Measurements from ENCODE around the gene NIPA2.

The NIPA2 gene

DNA sequence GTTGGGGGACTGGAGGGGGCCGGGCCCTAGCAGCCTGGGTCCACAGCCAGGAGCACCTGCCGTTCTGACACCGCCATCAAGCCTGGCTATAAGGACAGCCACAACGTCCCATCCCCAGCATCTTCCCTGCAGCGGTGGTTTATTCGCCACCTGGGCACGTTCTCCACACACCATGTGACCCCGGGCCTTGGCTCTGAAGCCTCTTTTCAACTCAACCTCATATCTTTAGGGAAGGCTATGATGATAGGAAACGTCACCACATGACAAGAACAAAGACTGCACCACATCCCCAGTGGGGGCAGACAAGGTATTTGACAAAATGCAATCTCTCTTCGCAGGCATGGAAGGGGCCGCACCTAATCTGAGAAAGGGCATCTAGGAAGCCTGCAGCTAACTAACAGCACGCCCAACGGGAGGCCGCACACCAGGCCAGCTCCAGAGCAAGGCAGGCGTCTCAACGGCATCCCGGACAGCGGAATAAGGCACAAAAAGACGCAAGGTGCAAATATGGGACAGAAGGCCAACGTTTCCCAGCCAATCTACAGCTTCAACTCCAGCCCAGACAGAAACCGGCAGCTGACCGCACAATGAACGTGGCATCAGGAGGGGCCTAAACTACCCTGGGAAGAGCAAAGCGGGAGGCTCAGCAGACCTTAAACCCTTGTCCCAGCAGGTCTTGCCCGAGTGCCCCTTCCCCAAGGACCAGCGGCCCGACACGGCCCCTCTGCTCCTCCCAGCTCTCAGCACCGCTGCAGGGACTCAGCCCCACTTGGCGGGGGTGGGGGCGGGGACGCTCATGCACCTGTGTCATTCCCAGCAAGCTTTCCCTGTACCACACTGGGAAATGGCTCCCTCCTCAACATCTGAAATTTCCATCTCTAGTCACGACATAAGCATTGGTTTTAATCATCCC is 41.9 kb downstream of the NIPA2 start:
- DNase-seq: no peak

DNA sequence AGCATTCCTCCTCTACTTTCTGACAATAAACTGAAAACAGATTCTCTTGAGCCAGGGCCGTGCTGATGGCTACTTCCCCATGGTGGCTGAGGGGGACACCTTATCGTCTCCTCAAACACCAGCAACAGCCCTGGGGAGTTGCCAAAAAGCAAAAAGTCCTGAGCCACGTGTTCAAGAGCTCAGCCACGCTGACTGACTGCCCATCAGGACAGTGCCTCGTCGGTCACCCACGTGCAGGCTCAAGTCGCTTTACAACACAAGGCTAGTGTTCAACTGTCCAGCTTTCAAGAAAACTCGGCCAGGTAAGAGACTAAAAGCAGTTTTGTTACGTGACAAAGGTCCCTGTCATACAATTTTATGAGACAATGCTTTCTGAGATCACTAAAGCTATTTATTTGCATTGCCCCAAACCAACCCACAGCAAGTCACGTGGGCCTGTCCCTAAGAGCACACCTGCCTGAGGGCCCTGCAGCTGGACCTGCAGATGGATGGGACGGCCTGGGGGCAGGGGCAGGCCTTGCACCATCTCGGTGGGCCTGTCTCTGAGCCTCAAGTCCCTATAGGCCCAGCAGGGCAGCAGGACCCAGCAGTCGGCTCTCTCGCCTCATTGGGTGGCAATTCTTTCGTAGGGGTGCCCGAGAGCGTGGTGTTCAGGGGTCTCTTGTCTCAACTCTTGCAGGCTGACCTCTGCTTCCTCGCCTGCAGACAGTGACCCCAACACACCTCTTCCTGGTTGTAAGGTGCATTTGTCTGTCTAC is 42.7 kb downstream of the NIPA2 start:
- no peak for DNase-seq

DNA sequence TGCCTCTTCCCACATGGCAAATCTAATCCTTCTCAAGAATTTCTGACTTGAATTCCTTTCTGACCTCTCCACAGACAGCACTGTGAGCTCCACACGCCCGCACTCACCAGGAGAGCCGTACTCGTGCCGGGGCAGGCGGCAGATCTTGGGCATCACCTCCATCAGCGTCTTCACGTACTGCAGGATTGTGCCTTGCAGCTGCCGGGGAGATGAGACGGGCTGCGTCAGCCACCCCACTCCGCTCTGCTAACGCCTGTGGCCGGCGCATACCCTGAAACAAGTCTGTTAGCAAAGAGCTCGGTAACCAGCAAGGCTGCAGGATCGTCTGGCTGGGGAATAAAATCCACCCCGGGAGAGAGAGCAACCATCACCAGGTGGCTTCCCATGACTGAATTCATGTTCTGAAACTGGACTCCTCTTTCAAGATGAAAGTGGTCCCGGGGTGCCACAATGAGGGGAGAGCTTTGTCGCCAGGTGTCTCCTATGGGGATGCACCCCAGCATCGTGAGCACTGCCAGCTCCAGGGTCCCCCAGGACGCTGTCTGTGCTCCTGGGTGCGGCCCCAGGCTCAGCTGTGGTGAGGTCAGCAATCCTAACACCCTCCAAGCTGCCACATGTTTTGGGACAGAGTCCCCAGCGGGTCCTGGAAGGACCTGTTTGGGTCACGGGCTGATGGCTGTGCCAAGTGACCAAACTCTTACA is 43.4 kb downstream of the NIPA2 start:
- no peak for DNase-seq

DNA sequence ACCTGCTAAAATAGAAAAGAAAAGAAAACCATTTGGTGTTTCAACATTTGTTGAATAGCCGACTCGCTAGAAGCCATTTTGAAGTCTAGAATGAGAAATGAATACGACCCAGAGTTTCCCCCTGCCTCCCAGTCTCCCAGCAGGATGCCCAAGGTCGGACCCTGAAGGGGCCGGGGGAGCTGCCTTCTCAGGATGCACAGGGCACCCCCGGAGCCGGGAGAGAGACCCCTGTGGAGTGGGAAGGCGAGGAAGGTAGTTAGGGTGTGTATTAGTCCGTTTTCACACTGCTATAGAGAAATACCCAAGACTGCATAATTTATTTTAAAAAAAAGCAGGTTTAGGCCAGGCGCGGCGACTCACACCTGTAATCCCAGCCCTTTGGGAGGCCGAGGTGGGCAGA is 44.7 kb downstream of the NIPA2 start:
- no peak for DNase-seq

DNA sequence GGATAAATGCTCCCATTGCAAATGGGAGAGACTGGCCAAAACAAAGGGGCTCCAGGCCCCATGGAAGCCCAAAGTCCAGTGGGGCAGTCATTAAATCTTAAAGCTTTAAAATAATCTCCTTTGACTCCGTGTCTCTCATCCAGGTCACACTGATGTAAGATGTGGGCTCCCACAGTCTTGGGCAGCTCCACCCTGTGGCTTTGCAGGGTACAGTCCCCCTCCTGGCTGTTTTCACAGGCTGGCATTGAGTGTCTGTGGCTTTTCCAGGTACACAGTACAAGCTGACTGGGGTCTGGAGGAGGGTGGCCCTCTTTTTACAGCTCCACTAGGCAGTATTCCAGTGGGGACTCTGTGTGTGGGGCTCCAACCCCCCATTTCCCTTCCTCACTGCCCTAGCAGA is 45.9 kb downstream of the NIPA2 start:
- DNase-seq: no peak

DNA sequence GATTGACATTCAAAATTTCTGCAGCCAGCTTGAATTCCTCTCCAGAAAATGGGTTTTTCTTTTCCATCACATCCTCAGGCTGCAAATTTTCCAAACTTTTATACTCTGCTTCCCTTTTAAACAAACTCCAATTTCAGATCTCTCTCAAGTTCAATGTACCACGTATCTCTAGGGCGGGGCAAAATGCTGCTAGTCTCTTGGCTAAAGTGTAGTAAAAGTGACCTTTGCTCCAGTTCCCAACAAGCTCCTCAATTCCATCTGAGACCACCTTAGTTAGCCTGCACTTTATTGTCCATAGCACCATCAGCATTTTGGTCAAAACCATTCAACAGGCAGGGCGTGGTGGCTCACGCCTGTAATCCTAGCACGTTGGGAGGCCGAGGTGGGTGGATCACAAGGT is 46.7 kb downstream of the NIPA2 start:
- no peak for DNase-seq

DNA sequence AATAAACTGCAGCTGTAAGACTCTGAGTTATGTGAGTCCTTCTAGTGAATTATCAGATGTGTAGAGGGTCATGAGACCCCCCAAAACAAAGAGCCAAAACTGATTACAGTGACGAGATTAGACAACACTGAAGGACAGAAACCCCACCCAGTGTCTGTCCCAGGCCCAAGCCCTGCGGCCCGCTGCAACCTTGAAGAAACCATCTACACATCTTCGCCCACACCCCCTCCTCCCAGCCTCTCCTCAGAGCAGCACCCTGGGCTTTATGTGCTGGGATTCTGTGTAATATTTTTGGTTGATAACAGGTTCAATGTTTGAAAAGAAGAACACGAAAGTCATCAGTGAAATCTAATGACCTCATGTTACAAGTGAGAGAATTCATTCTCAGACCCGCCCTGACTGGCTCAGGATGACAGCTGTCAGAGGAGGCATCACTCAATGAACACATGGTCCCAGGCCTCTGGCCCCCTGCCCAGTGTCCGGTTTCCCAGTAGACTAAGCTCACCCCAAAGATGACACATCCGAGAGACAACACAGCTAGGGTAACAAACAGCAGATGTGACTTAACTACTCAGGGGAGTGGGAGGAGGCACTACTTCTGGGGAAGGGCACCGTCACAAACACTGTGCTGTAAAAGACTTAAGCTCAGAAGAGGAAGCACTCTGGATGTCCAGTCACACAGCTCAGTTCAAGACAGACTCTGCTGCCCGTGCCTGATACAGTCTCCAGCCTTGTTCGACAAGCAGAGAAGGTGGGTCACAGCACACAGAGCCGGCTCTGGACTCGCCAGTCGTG is 48.9 kb downstream of the NIPA2 start:
- DNase-seq: no peak

DNA sequence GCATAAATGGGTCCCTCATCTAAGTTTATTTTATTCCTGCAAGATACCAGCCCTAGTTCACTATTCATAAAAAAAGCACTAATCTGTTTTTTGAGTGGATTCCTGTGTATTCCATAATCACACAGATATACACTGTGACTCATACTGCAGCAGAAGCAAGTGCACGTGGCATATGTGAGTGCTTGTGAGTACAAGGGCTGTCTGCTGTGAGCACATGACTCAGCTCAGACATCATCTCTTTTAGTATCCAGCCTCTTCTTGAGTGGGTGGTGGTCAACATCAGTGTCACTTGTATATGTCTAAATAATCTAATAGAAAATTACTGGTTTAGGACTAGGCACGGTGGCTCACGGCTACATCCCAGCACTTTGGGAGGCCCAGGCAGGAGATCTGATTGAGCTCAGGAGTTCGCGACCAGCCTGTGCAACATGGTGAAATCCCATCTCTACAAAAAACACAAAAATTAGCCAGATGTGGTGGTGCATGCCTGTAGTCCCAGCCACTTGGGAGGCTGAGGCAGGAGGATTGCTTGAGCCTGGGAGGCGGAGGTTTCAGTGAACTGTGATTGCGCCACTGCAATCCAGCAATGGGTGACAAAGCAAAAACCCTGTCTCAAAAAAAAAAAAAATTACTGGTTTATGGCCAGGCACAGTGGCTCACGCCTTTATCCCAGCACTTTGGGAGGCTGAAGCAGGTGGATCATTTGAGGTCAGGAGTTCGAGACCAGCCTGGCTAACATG is 49.8 kb downstream of the NIPA2 start:
- DNase-seq: no peak

DNA sequence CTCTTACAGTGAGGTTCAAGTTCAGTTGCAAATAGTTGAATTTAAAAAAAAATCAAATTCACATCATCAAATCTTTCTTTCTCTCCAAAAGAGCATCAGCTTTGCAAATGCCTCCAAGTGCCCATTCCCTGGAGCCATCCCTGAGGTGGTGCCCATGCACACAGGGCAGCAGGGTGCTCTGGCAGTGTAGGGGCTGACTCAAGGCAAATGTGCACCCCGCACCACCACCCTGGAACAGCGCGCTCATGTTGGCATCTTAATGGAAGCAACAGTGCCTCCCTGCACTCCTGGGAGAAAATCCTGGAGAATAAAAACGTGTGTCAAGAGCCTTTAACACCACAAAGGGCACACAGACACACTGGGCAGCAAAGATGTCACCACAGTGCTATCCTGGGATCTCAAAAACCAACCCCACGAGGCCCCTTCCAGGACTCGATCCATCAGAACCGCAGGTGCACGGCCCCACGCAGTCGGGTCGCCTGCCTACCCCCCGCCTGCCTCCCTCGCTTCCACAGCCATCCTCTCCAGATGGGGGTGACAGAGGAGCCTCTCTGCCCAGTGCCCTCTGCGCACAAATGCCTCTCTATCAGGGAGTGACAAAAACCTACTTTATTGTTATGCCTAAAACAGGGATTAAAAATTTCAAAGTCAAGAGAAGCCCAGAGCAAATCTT is 50.8 kb downstream of the NIPA2 start:
- no peak for DNase-seq

DNA sequence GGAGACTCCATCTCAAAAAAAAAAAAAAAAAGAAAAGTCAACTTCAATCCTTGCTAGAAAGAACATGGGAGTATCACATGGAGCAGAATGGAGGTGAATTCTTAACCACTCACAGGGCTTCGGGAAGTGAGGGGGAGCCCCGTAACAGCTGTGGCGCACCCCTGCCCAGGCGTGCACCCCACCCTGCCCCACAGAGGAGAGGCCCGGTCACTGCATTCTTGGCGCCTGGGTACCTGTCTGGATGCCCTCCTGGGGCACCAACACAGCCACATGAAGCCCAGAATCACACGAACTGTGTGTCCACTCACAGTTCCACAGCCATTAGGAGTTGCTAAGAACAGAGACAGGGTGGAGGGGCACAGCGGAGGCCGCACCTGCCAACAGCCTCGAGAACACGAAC is 51.8 kb downstream of the NIPA2 start:
- no peak for DNase-seq

DNA sequence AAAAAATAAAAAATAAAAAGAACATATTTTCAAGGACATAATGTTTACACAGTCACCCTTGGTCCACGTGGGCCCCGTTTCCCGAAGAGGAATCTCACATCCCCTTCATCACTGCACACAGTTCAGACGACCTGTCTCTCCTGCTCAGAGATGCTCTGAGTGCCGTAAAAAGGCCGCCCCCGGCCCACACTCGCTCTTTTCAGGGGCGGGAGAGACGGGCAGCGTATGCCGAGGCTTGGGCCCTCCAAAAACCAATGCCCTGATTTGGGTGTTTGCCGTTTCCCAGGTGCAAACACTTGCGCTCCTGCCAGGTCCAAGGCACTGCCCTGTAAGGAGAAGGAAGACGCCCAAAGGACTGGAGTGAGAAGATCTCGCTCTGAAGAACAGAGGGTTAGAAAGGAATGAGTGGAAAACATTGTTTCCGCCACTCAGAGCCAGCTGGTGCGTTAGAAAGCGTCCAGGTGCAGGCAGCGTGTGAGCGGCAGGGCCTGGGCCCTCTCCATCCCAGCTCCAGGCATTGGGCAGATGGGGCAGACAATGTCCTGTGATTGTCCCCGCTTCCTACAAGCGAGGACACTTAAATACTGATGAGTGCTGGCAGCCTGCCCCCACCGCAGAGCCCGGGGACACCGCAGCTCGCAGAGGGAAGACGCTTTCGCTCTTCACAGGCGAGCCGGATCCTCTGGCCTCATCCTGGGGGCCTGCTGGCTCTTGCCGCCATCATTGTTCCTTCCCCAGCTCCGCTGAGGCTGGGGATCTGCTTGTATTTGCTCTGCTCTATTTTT is 53.2 kb downstream of the NIPA2 start:
- no peak for DNase-seq

DNA sequence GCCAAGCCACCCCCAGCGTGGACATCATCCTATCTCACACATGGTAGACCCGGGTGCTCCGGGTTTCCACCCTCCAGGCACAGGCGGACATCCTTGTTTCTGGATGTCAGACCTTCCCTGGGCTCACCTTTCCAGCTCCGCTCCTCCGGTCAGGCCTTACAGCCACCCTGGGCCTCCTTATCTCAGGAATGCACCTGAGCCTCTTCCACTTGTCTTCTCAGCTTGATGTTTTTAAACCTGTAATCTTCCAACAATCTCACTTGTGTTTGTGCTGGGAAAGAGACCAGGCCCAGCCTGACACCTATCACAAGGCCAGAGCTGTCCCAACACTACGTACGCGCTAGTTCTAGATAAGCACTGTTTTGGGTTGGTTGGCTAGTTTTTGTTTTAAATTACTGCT is 53.9 kb downstream of the NIPA2 start:
- no peak for DNase-seq

DNA sequence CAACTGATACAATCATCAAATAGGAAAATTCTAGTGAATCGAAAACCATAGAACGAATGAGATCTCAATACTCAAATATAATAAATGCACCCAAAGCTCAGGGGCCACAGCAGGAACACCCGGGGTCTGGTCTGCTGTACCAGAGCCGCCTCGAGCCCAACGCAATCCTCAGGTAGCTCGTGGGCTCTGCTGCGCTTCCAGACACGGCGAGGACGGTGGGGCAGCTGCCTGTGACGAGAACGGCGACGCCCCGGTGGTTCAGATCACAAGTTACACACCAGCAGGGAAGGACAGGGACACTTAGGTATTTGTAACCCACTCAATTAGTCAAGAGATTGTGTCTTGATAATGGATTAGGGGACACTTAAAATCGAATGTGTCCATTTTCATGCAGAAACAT is 54.6 kb downstream of the NIPA2 start:
- no peak for DNase-seq

DNA sequence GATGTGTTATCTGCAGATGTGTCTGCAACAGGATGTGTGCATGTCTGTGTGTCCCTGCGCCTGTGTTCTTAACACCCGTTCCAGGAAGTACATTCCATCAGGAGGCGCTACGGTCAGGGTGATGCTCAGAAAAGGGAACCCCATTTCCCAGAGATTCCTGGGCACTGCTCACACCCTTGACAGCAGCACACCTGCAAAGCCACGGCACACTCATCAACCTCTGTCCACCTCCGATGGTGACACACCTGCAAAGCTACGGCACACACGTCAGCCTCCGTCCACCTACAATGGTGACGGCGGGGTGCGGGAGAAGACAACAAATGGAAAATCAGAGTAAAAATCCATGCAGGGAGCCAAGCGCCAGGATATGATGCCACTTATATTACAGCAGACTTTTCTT is 55.4 kb downstream of the NIPA2 start:
- DNase-seq: no peak

DNA sequence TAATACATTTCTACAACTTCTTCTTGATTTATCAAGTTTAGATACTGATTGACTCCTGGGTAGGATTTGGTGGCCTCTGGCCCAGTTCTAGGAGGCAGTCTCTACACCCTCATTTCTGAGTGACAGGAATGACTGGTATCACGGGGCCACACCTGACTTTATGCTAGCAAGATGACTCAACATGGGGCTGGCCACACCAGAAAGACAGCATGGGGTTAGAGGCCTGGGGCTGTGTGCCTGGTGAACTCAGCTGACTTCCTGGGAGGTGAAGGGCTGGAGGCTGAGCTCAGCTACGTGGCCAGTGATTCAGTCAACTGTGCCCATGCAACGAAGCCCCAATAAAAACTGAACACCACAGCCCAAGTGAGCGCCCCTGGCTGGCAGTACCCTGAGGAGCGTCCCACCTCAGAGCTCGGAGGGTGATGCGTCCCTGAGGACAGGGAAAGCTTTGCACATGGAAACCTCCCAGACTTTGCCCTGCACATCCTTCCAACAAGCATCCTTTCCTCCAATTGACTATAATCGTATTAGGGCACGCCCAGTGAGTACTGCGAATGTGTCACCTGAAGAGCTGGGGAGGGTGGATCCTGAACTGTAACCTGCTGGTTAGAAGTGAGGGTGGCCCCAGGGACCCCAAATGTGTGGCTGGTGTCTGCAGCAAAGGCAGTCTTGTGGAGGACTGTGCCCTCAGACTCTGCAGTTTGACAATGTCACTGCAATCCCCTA is 57.2 kb downstream of the NIPA2 start:
- DNase-seq: no peak

DNA sequence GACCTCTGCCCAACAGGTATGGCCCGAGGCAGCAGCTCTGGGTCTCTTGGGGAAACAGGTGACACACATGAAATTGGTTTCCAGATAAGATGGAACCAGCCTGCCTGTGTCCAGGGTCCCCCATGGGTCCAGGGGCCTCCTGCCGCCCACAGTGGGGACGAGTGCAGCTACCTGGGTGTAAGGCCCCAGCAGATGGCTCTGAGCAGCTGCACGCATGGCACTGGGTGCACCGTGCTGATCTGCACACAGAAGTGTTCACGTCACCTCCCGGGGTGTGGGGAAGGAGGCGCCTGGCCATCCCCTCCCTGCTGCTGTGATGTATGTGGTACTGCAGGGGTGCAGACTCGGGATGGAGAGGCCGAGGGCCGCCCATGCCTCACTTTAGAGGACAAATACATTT is 63.6 kb downstream of the NIPA2 start:
- DNase-seq: no peak

DNA sequence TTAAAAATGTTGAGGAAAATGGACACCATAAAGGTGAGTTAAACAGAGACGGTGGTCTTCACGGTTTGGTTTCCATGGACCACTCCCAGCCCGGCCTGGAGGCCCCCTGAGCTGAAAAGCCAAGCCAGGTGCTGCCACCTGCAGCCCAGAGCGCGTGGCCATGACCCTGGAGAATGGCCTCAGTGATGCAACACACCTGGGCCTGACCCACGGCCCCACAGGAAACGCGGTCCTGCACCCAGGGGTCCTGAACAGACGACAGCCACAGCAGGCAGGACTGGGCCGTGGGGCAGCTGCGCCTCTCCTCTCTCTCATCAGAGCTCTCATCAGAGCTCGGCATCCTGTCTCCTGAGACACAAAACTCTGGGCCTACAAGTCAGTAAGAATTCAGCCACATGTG is 64.1 kb downstream of the NIPA2 start:
- DNase-seq: no peak

DNA sequence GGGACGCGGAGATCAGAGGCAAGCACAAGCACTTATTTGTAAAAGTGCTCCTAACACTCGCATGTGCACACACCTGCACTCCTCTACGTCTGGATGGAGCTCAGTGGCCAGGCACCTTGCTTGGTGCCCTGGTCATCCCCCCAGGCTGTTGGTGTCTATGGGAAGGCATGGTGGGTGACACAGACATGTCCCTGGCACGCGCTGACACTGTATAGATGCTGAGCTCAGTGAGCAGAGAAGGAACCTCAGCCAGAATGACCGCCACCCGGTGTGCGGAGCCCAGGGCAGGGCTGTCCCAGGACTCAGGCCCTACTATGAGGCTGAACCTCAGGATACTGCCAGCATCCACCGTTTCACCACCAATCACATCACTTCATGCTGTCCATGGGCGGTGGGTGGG is 64.5 kb downstream of the NIPA2 start:
- DNase-seq: no peak

DNA sequence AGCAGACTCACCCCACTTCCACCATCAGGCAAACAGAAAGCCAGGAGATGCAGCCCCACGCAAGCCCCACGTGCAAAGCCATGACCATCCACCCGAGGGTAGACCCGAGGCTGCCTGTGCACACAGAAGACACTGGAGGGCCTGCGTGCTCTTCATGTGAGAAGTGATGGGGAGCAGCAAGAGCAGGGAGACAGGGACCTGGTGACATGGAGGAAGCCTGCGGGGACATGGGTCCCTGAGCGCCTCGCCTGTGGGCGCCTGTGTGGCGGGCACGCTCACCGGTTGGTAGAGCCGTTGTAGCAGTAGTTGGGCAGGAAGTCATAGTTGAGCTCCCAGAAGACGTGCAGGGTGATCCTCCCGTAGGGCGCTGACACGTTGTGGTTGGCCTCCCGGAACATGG is 65.0 kb downstream of the NIPA2 start:
- no peak for DNase-seq

DNA sequence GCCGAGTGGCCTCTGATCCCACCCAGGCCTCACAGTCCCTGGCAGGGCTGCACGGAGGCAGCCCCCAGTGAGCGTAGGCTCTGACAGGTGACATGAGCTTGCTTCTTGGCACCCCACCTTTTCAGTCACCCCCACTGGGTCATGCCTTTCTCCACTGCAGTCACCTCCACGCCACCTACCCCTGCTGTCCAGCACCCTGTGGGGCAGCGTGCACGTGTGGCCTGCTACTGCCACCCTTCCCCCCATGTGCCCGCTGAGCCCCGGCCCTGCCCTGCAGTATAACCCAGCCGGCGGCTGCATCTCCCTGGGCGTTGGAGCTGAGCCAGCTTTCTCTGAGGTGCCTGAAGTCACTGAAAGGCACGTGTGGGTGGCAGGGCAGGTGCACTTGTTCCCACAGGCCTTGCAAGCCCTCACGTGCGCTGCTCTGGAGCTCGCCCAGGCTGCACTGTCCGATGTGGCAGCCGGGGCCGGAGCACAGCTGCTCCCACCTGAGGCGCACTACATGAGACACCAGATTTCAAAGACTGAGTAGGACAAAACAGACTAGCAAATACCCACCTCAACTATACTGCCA is 65.6 kb downstream of the NIPA2 start:
- DNase-seq: no peak
